MM.1S (cell line): Measurements from ENCODE around the gene ACKR2.

Source experiments
- CTCF ChIP-seq: fragments of 300-600 bp; sonication (generic); IDR thresholded peaks from 2 replicates; pipeline ENCODE4 v1.5.1; 2016; ENCODE audit warnings: antibody characterized with exemption, low read length, mixed read lengths
- EZH2 ChIP-seq: fragments of 300-600 bp; sonication (generic); optimal IDR thresholded peaks from 2 replicates; pipeline ENCODE3; 2017; ENCODE audit warnings: low read depth, mild to moderate bottlenecking, antibody characterized with exemption, low read length, mixed read lengths
- EZH2phosphoT487 ChIP-seq: fragments of 300-600 bp; sonication (generic); IDR thresholded peaks from 2 replicates; pipeline ENCODE4 v1.6.1; 2018; ENCODE audit warnings: antibody characterized with exemption, low read length

- TF ChIP-seq CTCF (no peak), EZH2phosphoT487 (no peak), EZH2 (no peak)
Measured at GRCh38 chr3:42823351-42823750, 14.1 kb downstream of the ACKR2 start.
